Upper lobe of left lung (tissue), 4 donors: ENCODE results near the gene GAMT.

Experiments
- POLR2AphosphoS5 ChIP-seq, 2 donors: sonication (generic); formaldehyde crosslinking; IDR thresholded peaks; one replicate each; pipeline ENCODE4 v1.5.1; 2017; ENCODE audit warnings: antibody characterized with exemption in 2 of 2
- TF ChIP-seq, protein P1 (sequence below), 6 experiments: fragments of 450-650 bp in 4 of 6; fragments of 200-600 bp in 2 of 6; sonication (generic) in 2 of 6; IDR thresholded peaks; one replicate each; pipeline ENCODE4 v1.5.1; 2016 to 2019; ENCODE audit warnings: antibody characterized with exemption in 6 of 6

- TF ChIP-seq POLR2AphosphoS5 (IDR thresholded peaks at IDR 0.05): no peak
- TF ChIP-seq, protein P1, sequence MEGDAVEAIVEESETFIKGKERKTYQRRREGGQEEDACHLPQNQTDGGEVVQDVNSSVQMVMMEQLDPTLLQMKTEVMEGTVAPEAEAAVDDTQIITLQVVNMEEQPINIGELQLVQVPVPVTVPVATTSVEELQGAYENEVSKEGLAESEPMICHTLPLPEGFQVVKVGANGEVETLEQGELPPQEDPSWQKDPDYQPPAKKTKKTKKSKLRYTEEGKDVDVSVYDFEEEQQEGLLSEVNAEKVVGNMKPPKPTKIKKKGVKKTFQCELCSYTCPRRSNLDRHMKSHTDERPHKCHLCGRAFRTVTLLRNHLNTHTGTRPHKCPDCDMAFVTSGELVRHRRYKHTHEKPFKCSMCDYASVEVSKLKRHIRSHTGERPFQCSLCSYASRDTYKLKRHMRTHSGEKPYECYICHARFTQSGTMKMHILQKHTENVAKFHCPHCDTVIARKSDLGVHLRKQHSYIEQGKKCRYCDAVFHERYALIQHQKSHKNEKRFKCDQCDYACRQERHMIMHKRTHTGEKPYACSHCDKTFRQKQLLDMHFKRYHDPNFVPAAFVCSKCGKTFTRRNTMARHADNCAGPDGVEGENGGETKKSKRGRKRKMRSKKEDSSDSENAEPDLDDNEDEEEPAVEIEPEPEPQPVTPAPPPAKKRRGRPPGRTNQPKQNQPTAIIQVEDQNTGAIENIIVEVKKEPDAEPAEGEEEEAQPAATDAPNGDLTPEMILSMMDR (IDR thresholded peaks at IDR 0.05): no peak
Measured at GRCh38 chr19:1412323-1412923, 11.1 kb upstream of the GAMT start.
